H1 (cell line): ENCODE measurements around the gene ACKR3. TPM values are rescaled to one million over a fixed set of nuclear protein-coding genes. Genes with fewer than 3 reads are reported as not detected.

Source experiments
- CTCF ChIA-PET: fragments of 300-600 bp; sonication (Branson Sonifier 250); formaldehyde crosslinking; loops from one replicate; lab custom pipeline; 2021; ENCODE audit not compliant: partially characterized antibody; lab: Charles Lee
- POLR2A ChIA-PET: fragments of 300-600 bp; sonication (Branson Sonifier 250); formaldehyde crosslinking; loops from one replicate; lab custom pipeline; 2021; ENCODE audit warnings: inconsistent platforms; ENCODE audit not compliant: partially characterized antibody; lab: Charles Lee
- DNase-seq, 2 experiments: peaks; one replicate each; pipeline versions ENCODE4 v3.0.0 to v3.0.0-alpha.2; 2010 to 2022; ENCODE audit warnings: low spot score in 2 of 2, low read depth in 1 of 2, mixed read lengths in 1 of 2
- FAIRE-seq: peaks from 2 replicates; lab custom pipeline; 2011; peaks lifted over from hg19 to GRCh38; lab: Jason Lieb, UNC
- H2AFZ ChIP-seq: 2 replicates; pipeline ENCODE4 v1.8.1; 2012; ENCODE audit warnings: low read length, inconsistent platforms
- H2AK5ac ChIP-seq: 2 replicates; pipeline ENCODE4 v1.6.1; 2013; ENCODE audit warnings: low read depth, low read length
- H2BK120ac ChIP-seq: replicated peaks from 2 replicates; pipeline ENCODE3; 2013; ENCODE audit warnings: low read depth, low read length, inconsistent platforms
- H2BK12ac ChIP-seq: 2 replicates; pipeline ENCODE4 v1.6.1; 2013; ENCODE audit warnings: low read depth, low read length
- H2BK15ac ChIP-seq: 2 replicates; pipeline ENCODE4 v1.6.1; 2013; ENCODE audit warnings: low read length
- H2BK20ac ChIP-seq: 2 replicates; pipeline ENCODE4 v1.6.1; 2013; ENCODE audit warnings: low read length
- H2BK5ac ChIP-seq: 2 replicates; pipeline ENCODE4 v1.6.1; 2013; ENCODE audit warnings: low read depth, low read length
- H3K14ac ChIP-seq: 2 replicates; pipeline ENCODE4 v1.6.1; 2013; ENCODE audit warnings: inconsistent platforms; ENCODE audit not compliant: insufficient read length
- H3K18ac ChIP-seq: 2 replicates; pipeline ENCODE4 v1.6.1; 2013; ENCODE audit warnings: low read length; ENCODE audit errors: extremely low read depth
- H3K23ac ChIP-seq: 2 replicates; pipeline ENCODE4 v1.6.1; 2013; ENCODE audit warnings: inconsistent platforms; ENCODE audit not compliant: insufficient read length
- H3K23me2 ChIP-seq: 2 replicates; pipeline ENCODE4 v1.6.1; 2013; ENCODE audit warnings: low read depth, low read length
- H3K27ac ChIP-seq: 2 replicates; pipeline ENCODE4 v1.6.1; 2011; ENCODE audit warnings: low read depth, low read length, inconsistent platforms
- H3K27me3 ChIP-seq, 4 experiments: replicated peaks in 1 of 4; 1 replicate in 1 of 4; 2 replicates in 3 of 4; pipeline versions ENCODE4 v1.6.1 to v1.8.1; 2011 to 2013; ENCODE audit warnings: low read length in 3 of 4, mild to moderate bottlenecking in 3 of 4, inconsistent platforms in 2 of 4, mixed read lengths in 2 of 4, moderate library complexity in 1 of 4; ENCODE audit not compliant: control insufficient read depth in 3 of 4, insufficient read depth in 3 of 4; ENCODE audit errors: extremely low read depth in 1 of 4
- H3K36me3 ChIP-seq, 4 experiments: 2 replicates each; pipeline versions ENCODE4 v1.6.1 to v1.8.1; 2011 to 2013; ENCODE audit warnings: mild to moderate bottlenecking in 4 of 4, low read length in 3 of 4, moderate library complexity in 2 of 4, control low read depth in 1 of 4, inconsistent platforms in 1 of 4; ENCODE audit not compliant: insufficient read depth in 4 of 4, control insufficient read depth in 2 of 4
- H3K4ac ChIP-seq: replicated peaks from 2 replicates; pipeline ENCODE3; 2013; ENCODE audit warnings: low read length, low read depth, mixed read lengths, inconsistent platforms; ENCODE audit not compliant: insufficient read length
- H3K4me1 ChIP-seq, 4 experiments: replicated peaks in 1 of 4; 1 replicate in 1 of 4; 2 replicates in 3 of 4; pipeline versions ENCODE4 v1.6.1 to v1.8.1; 2011 to 2013; ENCODE audit warnings: low read length in 3 of 4, inconsistent platforms in 2 of 4, mixed read lengths in 1 of 4; ENCODE audit not compliant: insufficient read depth in 4 of 4, control insufficient read depth in 3 of 4
- H3K4me2 ChIP-seq, 2 experiments: 2 replicates each; pipeline versions ENCODE4 v1.6.1 to v1.8.1; 2011 to 2013; ENCODE audit warnings: low read depth in 2 of 2, low read length in 2 of 2, control low read depth in 1 of 2, inconsistent platforms in 1 of 2, mild to moderate bottlenecking in 1 of 2; ENCODE audit not compliant: insufficient read depth in 1 of 2
- H3K4me3 ChIP-seq, 4 experiments: fragments of 200-600, 300-600 bp in 1 of 4; sonication (generic), shearing (Covaris generic), sonication (Bioruptor Twin) in 1 of 4; 2 replicates each; pipeline versions ENCODE4 v1.5.1 to v1.8.1; 2011 to 2016; ENCODE audit warnings: low read length in 4 of 4, low read depth in 3 of 4, control low read depth in 2 of 4, inconsistent platforms in 2 of 4, mild to moderate bottlenecking in 2 of 4, mixed read lengths in 1 of 4, moderate library complexity in 1 of 4; ENCODE audit not compliant: insufficient read depth in 2 of 4; ENCODE audit errors: extremely low read depth in 1 of 4
- H3K56ac ChIP-seq: replicated peaks from 2 replicates; pipeline ENCODE3; 2013; ENCODE audit warnings: low read depth, mild to moderate bottlenecking, mixed read lengths, low read length, inconsistent platforms; ENCODE audit not compliant: insufficient read length
- H3K79me1 ChIP-seq: 2 replicates; pipeline ENCODE4 v1.6.1; 2013; ENCODE audit warnings: low read depth, low read length, control low read depth
- H3K79me2 ChIP-seq, 2 experiments: 2 replicates each; pipeline versions ENCODE4 v1.6.1 to v1.8.1; 2012 to 2013; ENCODE audit warnings: low read length in 2 of 2, mild to moderate bottlenecking in 2 of 2, inconsistent platforms in 1 of 2; ENCODE audit not compliant: insufficient read depth in 2 of 2, control insufficient read depth in 1 of 2
- H3K9ac ChIP-seq, 4 experiments: replicated peaks in 1 of 4; 1 replicate in 1 of 4; 2 replicates in 3 of 4; pipeline versions ENCODE4 v1.6.1 to v1.8.1; 2011 to 2013; ENCODE audit warnings: low read depth in 3 of 4, low read length in 3 of 4, control low read depth in 2 of 4, mild to moderate bottlenecking in 2 of 4, moderate library complexity in 2 of 4, inconsistent platforms in 1 of 4; ENCODE audit errors: extremely low read depth in 1 of 4
- H3K9me3 ChIP-seq, 2 experiments: 2 replicates each; pipeline versions ENCODE4 v1.6.1 to v1.8.1; 2012 to 2013; ENCODE audit warnings: mild to moderate bottlenecking in 2 of 2, moderate library complexity in 2 of 2, control low read depth in 1 of 2, inconsistent platforms in 1 of 2, low read depth in 1 of 2, low read length in 1 of 2, mixed read lengths in 1 of 2; ENCODE audit not compliant: insufficient read depth in 2 of 2
- H4K20me1 ChIP-seq, 2 experiments: replicated peaks in 1 of 2; 2 replicates each; pipeline versions ENCODE3 to v1.8.1; 2011 to 2013; ENCODE audit warnings: inconsistent platforms in 2 of 2, low read length in 2 of 2, mild to moderate bottlenecking in 1 of 2; ENCODE audit not compliant: insufficient read depth in 2 of 2, control insufficient read depth in 1 of 2
- H4K5ac ChIP-seq: 2 replicates; pipeline ENCODE4 v1.6.1; 2013; ENCODE audit warnings: low read length, low read depth, mixed read lengths, inconsistent platforms; ENCODE audit not compliant: insufficient read length
- H4K8ac ChIP-seq: 2 replicates; pipeline ENCODE4 v1.8.0; 2013; ENCODE audit warnings: mild to moderate bottlenecking, moderate library complexity, low read length, inconsistent platforms; ENCODE audit not compliant: insufficient read depth; ENCODE audit errors: extremely low read depth
- H4K91ac ChIP-seq: replicated peaks from 2 replicates; pipeline ENCODE3; 2013; ENCODE audit warnings: low read length, mixed read lengths, inconsistent platforms; ENCODE audit not compliant: insufficient read length
- E2F6 ChIP-seq: IDR thresholded peaks from 2 replicates; pipeline ENCODE4 v1.6.1; 2012; ENCODE audit warnings: inconsistent platforms
- KDM5A ChIP-seq: fragments of 200-600 bp; IDR thresholded peaks from 2 replicates; pipeline ENCODE4 v1.7.1; 2012; ENCODE audit warnings: mild to moderate bottlenecking, low read length, inconsistent platforms, mixed read lengths
- MAX ChIP-seq: IDR thresholded peaks from 2 replicates; pipeline ENCODE4 v1.6.1; 2012; ENCODE audit warnings: inconsistent platforms
- WGBS, 2 experiments: shearing (Covaris generic) in 1 of 2; methylation state at CpG; one replicate each; pipeline versions ENCODE4 v1.1.6 to v1.1.7; 2013 to 2015; ENCODE audit warnings: low lambda C conversion rate in 2 of 2, mixed read lengths in 2 of 2, inconsistent platforms in 1 of 2, low coverage in 1 of 2, missing lambda C conversion rate in 1 of 2; ENCODE audit not compliant: insufficient replicate concordance in 2 of 2, insufficient coverage in 1 of 2, insufficient read length in 1 of 2; ENCODE audit errors: extremely low coverage in 1 of 2, missing lambda C conversion rate in 1 of 2; 5-methylcytosine and 5-hydroxymethylcytosine counted together
- polyA plus RNA-seq, 7 experiments: library from polyadenylated mRNA; depleted of rRNA in 3 of 7; stranded (reverse) in 5 of 7; unstranded in 2 of 7; fragments of >200 nt in 5 of 7; fragments of 200-250 nt in 2 of 7; gene quantifications; 1 replicate in 5 of 7; 2 replicates in 1 of 7; 4 replicates in 1 of 7; pipeline versions ENCODE4 v1.2.1 to v1.2.3, GENCODE V29; 2011 to 2013; ENCODE audit warnings: missing spikeins in 2 of 7, mixed read lengths in 2 of 7
- total RNA-seq: library from RNA; stranded (reverse); fragmentation: NEBNext Ultra II Directional; extraction: Animal tissue kit (Norgen Biotek cat#: 25700); gene quantifications from 2 replicates; pipeline ENCODE4 v1.2.1, GENCODE V29; 2021

The ACKR3 gene
- total and polyA plus RNA-seq, 2 of the 8 experiments (the other 6 are each of a cell fraction or from before 2014, with no cell fraction given), result 1.4 to 24.4 TPM

GRCh38 chr2:236553522-236553921 lies 16.1 kb upstream of the ACKR3 start:
- CTCF ChIA-PET, result interaction anchor here (0.7 to 1.7 kb wide), 7 partner anchors 9 to 244 kb away, joined by 3 to 9 read pairs (median 3); partner anchors contain the start of gene ACKR3
- no peak for FAIRE-seq

More at GRCh38 chr2:236553522-236553921, 16.1 kb upstream of the ACKR3 start:
- Histone ChIP-seq H3K18ac (0 out of 2 replicates have a peak overlapping the region, but pooled peaks have one; percentile 39), H3K56ac (no peak overlapping the region), H3K23me2 (no peaks in the 10 kb centered on the region; the same call in 1 of the 2 replicates), H2AK5ac (no peak overlapping the region), H2BK120ac (no peak overlapping the region), H3K23ac (no peak overlapping the region), H3K4me3 (no peak overlapping the region), H3K27me3 (no peaks in the 10 kb centered on the region), H2BK12ac (no peak overlapping the region), H3K79me1 (no peaks in the 10 kb centered on the region), H3K36me3 (no peaks in the 10 kb centered on the region), H4K91ac (no peak overlapping the region), H3K14ac (no peak overlapping the region), H2BK5ac (no peak overlapping the region), H2BK20ac (no peak overlapping the region), H3K4me2 (no peak overlapping the region), H4K8ac (no peak overlapping the region), H3K79me2 (no peaks in the 10 kb centered on the region), H3K27ac (no peak overlapping the region), H3K4ac (no peak overlapping the region), H2AFZ (no peak overlapping the region), H3K9ac (no peak overlapping the region), H4K20me1 (no peaks in the 10 kb centered on the region), H4K5ac (no peak overlapping the region), H3K4me1 (peaks cover 4 to 14% (median 8%) of the 10 kb centered on the region in 4 experiments; a peak in 5 of 7 replicates), H3K9me3 (peaks cover 4% of the 10 kb centered on the region in 2 experiments; a peak in 2 of 4 replicates), H2BK15ac (no peak overlapping the region)
- TF ChIP-seq MAX (0 out of 2 replicates have a peak, but pooled peaks have one; percentile 19), KDM5A (no peak), E2F6 (peak; percentile 69)
- POLR2A ChIA-PET, result no interaction called here
- no peak for DNase-seq
- 88% methylated on average over 8 of the region's 8 CpGs; no CpG with 5 or more reads in 1 of the 2 experiments for WGBS, 2 experiments
